ENCODE results near the gene MCTP1.

- TF ChIP-seq CTCF (IDR thresholded peaks at IDR 0.05) (no peak), ZFX (IDR thresholded peaks at IDR 0.05; ENCODE audit: borderline replicate concordance) (no peak)
These were observed 488.3 kb downstream of the MCTP1 start for GRCh38 chr5:94796586-94796985.
